Brain microvascular endothelial cell (primary cell): ENCODE measurements around the gene CNTNAP2.
"Not testable (repeated sequence)": the region's sequence is repeated elsewhere in the genome, so short reads cannot be mapped to it uniquely, and the experiment has no call there.

Experiments used
- DNase-seq: peaks from one replicate; pipeline ENCODE4 v3.0.0-alpha.2; 2020
- H3K27ac ChIP-seq: fragments of 250-450 bp; sonication (Bioruptor Pico); 2 replicates; pipeline ENCODE4 v1.5.1; 2020; ENCODE audit warnings: mild to moderate bottlenecking, moderate library complexity
- H3K27me3 ChIP-seq: fragments of 250-450 bp; sonication (Bioruptor Pico); replicated peaks from 2 replicates; pipeline ENCODE4 v1.5.1; 2020; ENCODE audit warnings: mild to moderate bottlenecking
- H3K36me3 ChIP-seq: fragments of 250-450 bp; sonication (Bioruptor Pico); replicated peaks from 2 replicates; pipeline ENCODE4 v1.5.1; 2020; ENCODE audit warnings: mild to moderate bottlenecking
- H3K4me3 ChIP-seq: 2 replicates; pipeline ENCODE4 v1.5.1; 2011; ENCODE audit warnings: low read depth, mild to moderate bottlenecking, control low read depth, low read length, moderate library complexity
- CTCF ChIP-seq: IDR thresholded peaks from 2 replicates; pipeline ENCODE4 v1.5.1; 2011; ENCODE audit warnings: low read depth, mild to moderate bottlenecking, moderate library complexity, low read length, control low read depth, inconsistent platforms; ENCODE audit errors: missing control alignments
- in situ Hi-C: cut with HindIII; loops from 2 replicates; pipeline ENCODE4 v1.10.0; 2017; ENCODE audit warnings: low sequenced_read_pairs, low pct_ligation_motif_present

The CNTNAP2 gene

GRCh38 chr7:147595042-147595441, 1478.4 kb downstream of the CNTNAP2 start:
- no peak for DNase-seq
- no peaks in the 10 kb centered on the region for H3K27me3 ChIP-seq
- no peak overlapping the region for H3K27ac ChIP-seq
- no peak overlapping the region for H3K4me3 ChIP-seq
- no peaks in the 10 kb centered on the region for H3K36me3 ChIP-seq
- no peak for TF ChIP-seq CTCF
- in situ Hi-C loops: no loop called here

- in situ Hi-C loops, DNase-seq: not testable (repeated sequence)
Measured at GRCh38 chr7:147598687-147599086, 1482.1 kb downstream of the CNTNAP2 start.

GRCh38 chr7:147605323-147605722, 1488.7 kb downstream of the CNTNAP2 start:
- H3K36me3 ChIP-seq: no peaks in the 10 kb centered on the region
- in situ Hi-C loops: no loop called here
- no peak for TF ChIP-seq CTCF

More at GRCh38 chr7:147598687-147599086, 1482.1 kb downstream of the CNTNAP2 start:
- not testable (repeated sequence) for H3K4me3 ChIP-seq, H3K27ac ChIP-seq, H3K27me3 ChIP-seq, H3K36me3 ChIP-seq

GRCh38 chr7:147607157-147607800, 1490.7 kb downstream of the CNTNAP2 start:
- H3K27me3 ChIP-seq: no peaks in the 10 kb centered on the region
- no peak overlapping the region for H3K4me3 ChIP-seq
- in situ Hi-C loops: no loop called here
- no peaks in the 10 kb centered on the region for H3K36me3 ChIP-seq
- TF ChIP-seq CTCF: no peak
- H3K27ac ChIP-seq: no peak overlapping the region
- DNase-seq: no peak

More at GRCh38 chr7:147605323-147605722, 1488.7 kb downstream of the CNTNAP2 start:
- DNase-seq: no peak
- Histone ChIP-seq H3K27me3 (no peaks in the 10 kb centered on the region), H3K27ac (no peak overlapping the region), H3K4me3 (no peak overlapping the region)

- in situ Hi-C loops: no loop called here
- TF ChIP-seq CTCF: no peak
- DNase-seq: no peak
Measured at GRCh38 chr7:147611431-147611830, 1494.8 kb downstream of the CNTNAP2 start.

GRCh38 chr7:147635288-147635687, 1518.7 kb downstream of the CNTNAP2 start:
- TF ChIP-seq CTCF: no peak
- Histone ChIP-seq H3K36me3 (no peaks in the 10 kb centered on the region), H3K4me3 (no peak overlapping the region), H3K27ac (no peak overlapping the region), H3K27me3 (no peaks in the 10 kb centered on the region)
- DNase-seq: no peak
- in situ Hi-C loops: no loop called here

More at GRCh38 chr7:147611431-147611830, 1494.8 kb downstream of the CNTNAP2 start:
- Histone ChIP-seq H3K36me3 (no peaks in the 10 kb centered on the region), H3K27ac (no peak overlapping the region), H3K4me3 (no peak overlapping the region), H3K27me3 (no peaks in the 10 kb centered on the region)
